HL-60/S4 treated with retinoic acid at 250 ng/mL for 4 days and 3 days (cell line): Measurements from ENCODE around the gene LAMA3.

ENCODE experiments used
- in situ Hi-C: fragments of 300-500 bp; cut with MboI; formaldehyde crosslinking; loops from 2 replicates; pipeline ENCODE4 v1.7.0; 2022; ENCODE audit warnings: low sequenced_read_pairs

The LAMA3 gene

DNA sequence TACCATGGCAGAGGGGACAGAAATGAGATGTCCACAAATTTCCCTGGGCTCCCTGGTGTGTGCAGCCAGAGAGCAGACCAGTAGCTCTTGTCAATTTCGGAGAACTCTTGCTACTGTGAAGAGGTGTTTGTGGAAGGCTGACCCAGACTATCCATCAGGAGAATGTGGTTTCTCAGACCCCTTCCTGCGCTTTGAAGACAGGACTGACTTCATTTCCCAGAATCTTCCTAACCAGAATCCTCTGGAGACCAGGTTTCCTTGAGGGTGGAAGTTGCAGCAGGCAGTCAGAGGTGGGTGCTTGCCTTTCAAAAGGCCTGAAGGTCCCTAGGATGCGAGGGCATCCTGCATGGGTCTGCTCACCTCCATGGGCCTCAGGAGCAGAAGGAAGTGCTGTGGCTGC, 121.9 kb downstream of the LAMA3 start:
- in situ Hi-C loops: loop anchor here (25.0 kb wide), 4 partner anchors 99 to 301 kb away; partner anchors contain the start of gene RMC1

DNA sequence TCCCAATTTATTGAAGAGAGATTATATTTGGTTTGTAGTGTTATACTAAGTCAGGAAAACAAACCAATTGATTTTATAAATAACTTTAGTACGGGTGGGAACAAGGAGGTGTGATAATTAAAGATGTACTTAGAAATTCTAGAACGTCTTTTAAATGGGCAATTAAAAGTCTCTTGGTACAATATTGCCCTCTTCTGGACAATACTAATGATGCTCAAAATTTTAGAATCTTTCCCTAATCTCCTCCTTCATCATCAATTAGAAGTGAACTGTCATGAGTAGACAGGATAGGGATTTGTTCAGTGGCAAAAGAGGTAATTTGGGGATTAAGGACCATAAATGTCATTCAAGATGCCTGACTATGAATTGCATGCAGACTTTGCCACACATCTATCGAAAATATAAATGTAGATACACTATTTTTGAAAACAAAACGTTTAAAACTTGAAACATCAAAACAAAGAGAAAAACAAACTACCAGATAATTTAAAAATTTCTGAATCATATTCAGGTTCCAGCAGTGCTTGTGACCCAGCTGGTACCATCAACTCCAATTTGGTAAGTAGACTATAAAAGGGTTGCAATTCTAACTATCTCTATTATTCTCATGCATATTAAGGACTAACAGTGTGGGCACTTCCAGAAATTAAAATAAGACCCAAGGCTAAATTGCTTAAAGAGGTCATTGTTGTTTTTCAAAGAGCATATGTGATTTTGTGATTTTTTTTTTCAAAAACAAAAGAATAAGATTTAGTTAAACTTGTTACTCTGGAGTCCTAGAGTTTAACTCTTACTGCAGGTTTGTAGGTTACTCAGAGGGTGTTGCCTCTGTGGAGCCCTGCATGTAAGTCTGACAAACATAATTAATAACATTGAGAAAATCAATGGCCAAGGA, 123.5 kb downstream of the LAMA3 start:
- in situ Hi-C loops: loop anchor here (25.0 kb wide), 4 partner anchors 100 to 300 kb away; partner anchors contain the start of gene RMC1

DNA sequence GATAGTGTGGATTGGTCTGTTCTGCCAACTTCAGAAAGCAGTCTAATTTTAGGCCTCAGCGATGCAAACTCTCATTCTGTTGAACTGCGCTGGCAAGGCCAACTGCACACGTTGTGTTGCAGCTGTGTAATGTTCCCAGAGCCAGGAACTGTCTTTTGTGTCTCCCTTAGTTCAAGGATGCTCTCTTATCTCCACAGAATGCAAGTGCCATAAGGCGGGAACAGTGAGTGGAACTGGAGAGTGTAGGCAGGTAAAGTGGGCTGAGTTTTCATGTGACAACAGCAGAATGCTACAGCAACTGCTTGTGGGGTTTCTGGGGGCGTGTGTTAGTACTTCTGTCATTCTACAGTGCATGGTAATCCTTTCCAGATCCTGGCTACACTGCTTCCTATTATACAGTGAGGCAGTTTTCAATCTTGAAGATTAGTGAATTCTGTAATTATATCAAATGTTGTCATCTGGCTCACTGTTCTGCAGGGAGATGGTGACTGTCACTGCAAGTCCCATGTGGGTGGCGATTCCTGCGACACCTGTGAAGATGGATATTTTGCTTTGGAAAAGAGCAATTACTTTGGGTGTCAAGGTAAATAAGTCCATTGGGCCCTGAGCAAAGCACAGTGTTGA, 125.8 kb downstream of the LAMA3 start:
- in situ Hi-C loops: loop anchor here (25.0 kb wide), 4 partner anchors 97 to 303 kb away; partner anchors contain the start of gene RMC1

DNA sequence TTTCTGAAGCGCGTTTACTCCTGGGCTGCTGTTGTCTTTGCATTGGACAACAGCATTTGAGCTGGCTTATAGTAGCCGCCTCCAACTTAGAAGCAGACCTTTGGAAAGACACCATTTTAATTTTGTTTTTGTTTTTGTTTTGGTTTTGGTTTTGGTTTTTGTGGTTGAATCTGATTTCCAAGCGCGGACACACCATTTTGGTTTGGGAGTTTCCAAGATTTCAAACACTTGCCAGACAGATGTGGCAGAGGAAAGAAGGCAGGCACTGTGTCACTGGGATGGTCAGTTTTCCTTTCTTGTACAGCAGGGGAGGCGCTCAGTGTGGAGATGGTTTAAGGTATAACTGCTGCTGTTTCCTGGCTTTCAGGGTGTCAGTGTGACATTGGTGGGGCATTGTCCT, 126.8 kb downstream of the LAMA3 start:
- in situ Hi-C loops: loop anchor here (25.0 kb wide), 4 partner anchors 96 to 304 kb away; partner anchors contain the start of gene RMC1

DNA sequence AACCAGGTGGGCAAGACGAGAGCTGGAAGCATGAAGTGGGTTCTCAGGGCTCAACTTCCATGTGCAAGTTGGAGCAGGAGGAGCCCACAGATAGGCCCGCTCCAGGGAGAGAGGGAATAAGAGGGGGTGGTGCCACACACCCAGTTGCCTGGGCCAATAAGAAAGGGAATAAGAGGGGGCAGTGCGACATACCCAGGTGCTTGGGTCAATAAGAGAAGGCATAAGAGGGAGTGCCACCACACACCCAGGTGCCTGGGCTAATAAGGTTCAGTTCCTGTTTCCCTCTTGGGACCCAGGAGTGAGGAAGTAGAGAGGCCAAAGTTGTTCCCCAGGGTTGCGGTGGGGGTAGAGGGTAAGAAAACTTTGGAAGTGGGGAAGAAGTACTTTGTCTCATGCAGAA, 127.5 kb downstream of the LAMA3 start:
- in situ Hi-C loops: loop anchor here (25.0 kb wide), 4 partner anchors 96 to 304 kb away; partner anchors contain the start of gene RMC1

DNA sequence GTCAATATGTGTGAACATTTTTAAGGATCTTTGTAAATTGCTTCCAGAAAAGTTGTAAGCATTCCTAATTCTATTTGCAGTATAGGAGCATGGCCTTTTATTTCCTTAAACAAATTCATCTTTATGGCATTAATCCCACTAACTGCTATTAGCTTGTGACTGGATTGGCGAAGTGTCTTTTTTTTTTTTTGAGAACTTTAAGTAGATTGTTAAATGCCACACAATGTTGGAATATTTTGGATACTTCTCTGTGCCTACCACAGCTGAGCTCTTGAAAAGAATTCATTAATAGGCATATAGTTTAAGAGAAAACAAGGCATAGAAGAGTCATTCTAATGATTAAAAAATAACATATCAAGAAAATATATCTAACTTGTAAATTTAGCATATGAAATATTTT, 129.7 kb downstream of the LAMA3 start:
- in situ Hi-C loops: loop anchor here (25.0 kb wide), 4 partner anchors 93 to 307 kb away; partner anchors contain the start of gene RMC1

DNA sequence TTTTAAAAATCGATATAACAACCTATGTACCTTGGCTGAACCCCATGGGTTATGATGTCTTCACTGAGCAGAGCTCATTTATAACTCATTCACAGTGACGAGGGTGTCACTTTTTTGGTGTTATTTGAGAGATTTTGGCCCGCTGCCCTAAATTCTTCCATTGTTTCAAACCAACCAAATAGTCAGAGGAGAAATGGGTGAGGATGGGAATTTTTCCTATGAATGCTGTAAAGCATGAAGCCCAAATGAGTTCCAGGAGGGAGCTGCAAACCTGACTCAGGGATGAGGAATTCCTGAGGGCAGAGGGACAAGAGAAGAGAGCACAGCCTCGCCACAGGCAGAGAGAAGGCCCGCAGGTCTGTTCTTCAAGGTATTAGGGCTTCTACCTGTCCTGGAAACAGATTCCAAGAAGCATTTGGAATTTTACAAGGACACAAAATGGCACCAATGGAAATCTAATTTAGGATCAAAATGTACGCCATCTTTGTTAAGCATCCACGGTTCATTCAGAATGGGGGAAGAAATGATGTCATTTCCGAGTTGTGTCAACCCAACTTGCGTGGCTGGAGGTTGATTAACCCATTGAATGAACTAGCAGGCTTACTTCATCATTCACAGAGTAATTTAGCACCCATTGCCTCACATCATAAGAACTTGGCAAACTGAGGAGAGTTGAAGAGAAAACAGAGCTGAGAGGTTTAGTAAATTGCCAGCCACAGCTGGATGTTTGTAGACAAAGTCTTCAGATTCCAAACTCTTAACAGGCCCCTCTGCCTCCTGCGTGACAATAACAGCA, 133.5 kb downstream of the LAMA3 start:
- in situ Hi-C loops: loop anchor here (25.0 kb wide), 4 partner anchors 90 to 310 kb away; partner anchors contain the start of gene RMC1

DNA sequence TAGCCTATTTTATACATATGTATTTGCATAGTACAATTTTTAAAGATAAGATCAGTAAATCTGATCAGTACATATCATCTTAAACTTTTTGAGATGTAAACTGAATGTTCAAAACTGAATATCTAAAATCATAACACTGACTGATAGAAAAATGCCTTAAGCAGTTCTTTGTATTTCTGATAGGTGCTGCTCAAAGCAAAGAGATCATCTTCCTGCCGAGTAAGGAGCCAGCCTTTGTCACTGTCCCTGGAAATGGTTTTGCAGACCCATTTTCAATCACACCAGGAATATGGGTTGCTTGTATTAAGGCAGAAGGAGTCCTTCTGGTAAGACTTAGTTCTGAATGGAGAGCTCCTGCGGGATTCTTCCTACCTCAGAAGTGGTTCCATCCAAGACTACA, 135.0 kb downstream of the LAMA3 start:
- in situ Hi-C loops: loop anchor here (25.0 kb wide), 4 partner anchors 88 to 312 kb away; partner anchors contain the start of gene RMC1

DNA sequence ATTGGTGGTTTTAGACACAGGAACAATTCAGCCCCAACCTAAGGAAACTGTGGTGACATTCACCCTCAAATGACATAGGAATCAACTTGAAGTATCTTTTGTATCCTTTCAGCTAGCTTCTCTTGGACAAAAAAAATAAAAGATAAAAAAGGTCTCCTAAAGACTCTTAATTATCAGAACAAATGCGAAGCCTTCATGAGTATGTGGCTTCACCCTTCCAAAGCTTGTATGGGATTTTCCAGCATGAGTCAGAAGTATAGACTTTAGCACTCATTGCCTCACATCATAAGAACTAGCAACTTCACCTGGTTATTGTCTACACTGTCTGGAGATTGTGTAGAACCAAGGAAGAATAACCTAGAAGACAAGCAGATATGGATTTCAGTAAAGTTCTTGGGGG, 135.4 kb downstream of the LAMA3 start:
- in situ Hi-C loops: loop anchor here (25.0 kb wide), 4 partner anchors 88 to 312 kb away; partner anchors contain the start of gene RMC1

DNA sequence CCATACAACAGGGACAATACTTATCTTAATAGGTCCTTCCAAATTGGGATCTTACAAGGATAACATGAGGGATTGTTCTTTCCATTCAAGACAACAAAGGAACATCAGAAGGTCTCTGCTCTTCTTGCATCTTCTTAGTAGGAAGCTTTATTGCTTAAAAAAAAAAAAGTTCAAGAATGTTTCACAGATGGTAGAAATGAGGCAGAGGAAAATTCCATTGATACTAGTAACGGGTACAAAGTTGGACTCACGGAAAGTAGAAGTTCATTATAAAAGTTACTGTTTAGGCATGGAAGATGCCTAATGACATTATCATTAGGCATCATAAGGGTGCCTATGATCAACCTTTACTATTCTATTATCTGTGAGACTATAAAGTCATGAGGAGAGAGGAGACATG, 136.2 kb downstream of the LAMA3 start:
- in situ Hi-C loops: no loop called here

DNA sequence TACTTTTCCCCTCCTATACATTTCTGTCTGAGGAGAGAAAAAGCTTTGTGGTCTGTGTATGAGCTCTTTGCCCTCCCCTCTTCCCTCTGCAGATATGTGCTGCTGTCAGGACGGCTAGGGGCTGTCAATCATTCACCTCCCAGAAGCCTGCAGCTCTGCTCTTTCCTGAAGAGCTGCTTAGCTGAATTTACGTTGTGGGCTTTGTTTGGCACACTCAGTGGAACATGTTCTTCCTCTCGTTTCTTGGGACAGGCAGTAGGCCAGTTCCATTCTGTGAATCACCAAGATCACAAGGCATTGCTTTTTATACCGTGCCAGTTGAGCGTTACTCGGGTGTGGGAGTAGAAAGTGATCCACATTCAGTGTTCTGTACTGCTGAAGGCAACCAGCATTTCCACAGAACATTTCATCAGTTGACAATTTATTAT, 136.7 kb downstream of the LAMA3 start:
- in situ Hi-C loops: no loop called here

DNA sequence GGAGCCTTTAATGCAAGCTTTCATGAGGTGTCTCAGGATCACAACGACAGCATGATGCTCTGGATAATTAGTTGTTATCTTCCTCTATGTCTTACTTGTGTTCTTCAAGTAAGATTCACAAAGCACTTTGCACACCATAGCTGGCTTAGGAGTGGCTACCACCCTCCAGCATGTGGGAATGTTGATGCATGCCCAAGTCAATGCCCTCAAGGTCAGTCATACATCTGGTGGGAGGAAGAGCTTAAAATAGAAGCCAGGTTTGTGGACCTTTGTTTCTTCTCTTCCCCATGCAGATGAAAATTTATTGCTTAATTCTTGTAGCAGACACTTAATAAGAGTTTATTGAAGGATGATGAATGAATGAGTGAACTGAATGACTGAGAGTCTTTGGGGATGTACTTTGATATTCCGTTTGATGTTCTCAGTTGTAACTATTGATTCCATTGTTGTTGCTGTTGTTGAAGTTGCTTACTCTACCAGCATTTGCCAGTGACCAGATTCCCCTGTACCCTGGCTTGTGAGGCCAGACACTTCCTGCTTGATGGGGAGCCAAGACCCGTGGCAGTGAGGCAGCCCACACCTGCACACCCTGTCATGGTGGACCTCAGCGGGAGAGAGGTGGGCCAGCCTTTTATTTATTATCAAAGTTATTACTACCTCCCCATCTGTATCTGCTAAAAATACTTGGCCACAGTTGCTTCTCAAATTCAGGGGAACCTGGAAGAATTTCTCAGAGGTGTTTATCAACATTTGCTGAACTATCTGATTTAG, 137.8 kb downstream of the LAMA3 start:
- in situ Hi-C loops: no loop called here

DNA sequence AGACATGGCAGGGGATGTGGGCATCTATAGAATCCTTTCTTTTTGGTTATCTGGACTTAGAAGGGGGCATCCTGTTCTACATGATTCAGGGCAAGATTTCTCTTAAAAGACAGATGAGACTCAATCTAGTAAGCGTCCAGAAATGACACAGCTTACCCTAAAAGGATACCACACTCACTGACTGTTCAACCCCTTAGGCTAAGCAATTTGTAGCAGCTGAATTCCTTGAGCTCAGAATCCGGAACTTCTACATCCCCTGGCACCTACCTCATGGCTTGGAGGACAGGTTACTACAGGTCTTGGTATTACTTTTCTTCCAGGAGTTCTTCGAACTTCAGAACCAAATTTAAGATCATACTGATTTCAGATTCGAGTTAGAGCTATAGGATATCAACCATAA, 138.4 kb downstream of the LAMA3 start:
- in situ Hi-C loops: no loop called here

DNA sequence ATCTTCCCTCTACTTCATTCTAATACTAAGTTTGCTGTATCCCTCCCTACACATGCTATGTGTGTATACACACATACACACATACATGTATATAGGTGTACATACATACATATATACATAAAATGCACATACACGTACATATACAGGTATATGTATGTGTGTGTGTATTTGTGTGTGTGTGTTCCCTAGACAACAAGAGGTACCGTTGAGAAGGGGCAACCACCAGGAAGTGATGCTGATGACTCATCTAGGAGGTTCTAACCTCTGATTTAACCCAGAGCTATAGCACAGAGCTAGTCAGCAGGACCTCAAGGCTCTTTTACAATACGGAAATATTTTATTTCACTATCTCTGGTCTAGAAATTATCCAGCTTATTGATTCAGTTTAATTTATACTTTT, 139.2 kb downstream of the LAMA3 start:
- in situ Hi-C loops: no loop called here

DNA sequence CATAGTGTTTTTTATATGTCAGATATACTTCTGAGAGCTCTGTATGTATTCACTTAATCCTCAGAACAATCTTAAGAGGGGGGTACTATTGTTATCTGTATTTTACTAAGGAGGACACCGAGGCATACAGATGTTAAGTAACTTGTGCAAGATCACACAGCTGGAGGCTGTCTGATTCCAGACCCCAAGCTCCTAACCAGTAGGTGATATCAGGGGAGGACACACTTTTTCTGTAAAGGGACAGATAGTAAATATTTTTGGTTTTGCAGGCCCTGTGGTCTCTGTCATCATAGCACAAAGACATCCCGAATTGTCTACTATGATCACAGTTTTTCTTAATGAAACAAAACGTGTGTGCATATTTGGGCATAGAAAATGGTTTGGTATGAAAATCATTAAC, 143.7 kb downstream of the LAMA3 start:
- in situ Hi-C loops: no loop called here

DNA sequence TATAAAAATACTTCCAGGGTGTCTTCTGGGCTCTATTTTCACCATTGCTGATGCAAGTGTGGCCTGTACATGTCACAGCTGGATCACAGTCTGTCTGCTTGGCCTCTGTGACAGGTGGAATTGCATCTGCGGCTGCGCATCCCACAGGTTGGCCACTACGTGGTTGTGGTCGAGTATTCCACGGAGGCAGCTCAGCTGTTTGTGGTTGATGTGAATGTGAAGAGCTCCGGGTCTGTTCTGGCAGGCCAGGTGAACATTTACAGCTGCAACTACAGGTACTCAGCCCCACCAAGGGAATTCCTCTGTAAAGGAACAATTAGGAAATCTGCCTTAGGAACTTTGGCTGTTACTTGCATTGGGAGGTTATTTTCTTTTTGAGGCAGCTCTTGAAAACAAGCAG, 144.5 kb downstream of the LAMA3 start:
- in situ Hi-C loops: no loop called here

DNA sequence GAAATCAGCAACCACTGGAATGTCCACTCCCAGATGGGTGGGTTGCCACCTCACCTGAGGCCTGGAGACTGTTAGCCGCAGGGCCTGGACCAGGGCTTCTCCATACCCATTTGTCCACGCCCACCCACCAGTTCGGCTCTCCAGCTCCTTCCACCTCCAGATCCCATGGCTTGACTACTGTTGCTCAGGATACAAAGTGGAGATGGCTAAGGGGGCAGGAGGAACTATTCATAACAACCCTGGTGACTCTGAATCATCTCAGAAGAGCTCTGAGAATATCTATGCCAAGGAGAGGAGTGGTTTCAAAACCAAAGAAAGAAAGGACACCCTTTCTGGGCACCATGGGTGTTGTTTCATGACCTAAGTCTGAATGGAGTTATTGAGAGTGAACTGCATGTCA, 145.8 kb downstream of the LAMA3 start:
- in situ Hi-C loops: no loop called here

DNA sequence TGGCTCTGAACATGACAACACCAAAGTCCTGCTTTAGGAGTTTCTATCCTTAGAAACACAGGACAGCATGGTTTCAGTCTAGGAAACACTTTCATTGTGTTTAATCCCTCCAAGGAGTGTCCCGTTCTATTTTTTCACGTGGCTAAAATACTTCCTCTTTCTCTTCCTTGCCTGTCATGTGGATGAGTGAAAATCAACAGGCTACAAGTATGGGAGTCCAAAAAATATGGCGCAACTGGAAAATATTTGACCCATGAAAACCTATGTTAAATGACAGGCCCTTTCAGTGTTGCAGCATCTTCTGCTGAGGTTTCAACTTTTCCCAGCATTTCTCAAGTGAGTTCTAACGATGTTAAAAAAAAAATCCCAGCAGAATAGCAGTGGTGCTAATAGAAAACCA, 146.3 kb downstream of the LAMA3 start:
- in situ Hi-C loops: no loop called here

DNA sequence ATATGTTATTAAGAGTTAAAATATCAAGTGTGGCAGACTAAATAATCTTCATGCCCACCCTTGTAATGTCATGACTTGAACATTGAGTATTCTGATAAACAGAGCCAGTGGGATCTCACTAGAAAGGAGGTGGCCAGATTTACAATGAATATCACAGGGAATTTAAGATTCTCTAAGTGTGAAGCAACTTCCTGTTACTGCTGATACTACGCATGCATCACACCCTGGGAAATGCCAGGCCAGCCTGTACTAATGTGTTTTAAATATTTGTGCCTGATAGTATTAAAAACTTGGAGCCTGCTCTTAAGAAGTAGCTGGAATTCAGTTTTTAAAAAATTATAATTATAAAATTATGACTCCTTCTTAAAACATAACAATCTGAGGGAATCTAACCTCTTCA, 148.3 kb downstream of the LAMA3 start:
- in situ Hi-C loops: no loop called here

DNA sequence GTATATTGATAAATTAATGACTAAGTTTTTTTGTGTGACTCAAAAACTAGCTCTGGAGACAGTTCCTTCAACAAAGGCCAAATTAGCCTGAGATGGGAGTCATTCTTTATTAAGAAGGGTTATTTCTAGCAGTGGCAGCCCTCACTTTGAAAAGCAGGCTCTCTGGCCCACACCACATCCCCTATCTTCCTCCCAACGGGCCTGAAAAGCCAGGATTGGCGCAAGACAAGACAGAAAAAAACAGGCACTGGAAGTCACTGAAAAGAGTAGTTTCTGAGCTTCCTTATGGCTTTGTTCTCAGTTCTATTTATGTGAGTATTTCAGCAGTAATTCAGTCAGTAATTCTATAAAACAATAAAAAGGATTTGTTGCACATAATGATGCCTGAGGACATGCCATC, 149.0 kb downstream of the LAMA3 start:
- in situ Hi-C loops: no loop called here
